OCI-M1 (cell line): Measurements from ENCODE around the gene DPYSL5.
"Not testable (repeated sequence)": the region's sequence is repeated elsewhere in the genome, so short reads cannot be mapped to it uniquely, and the experiment has no call there.

ENCODE experiments used
- DNase-seq: peaks from one replicate; lab custom pipeline; 2025; lab: John Stamatoyannopoulos, UW

DPYSL5 gene

GRCh38 chr2:26847655-26848335, at the start of gene DPYSL5:
Gene DPYSL5, plus strand, starts transcription at chr2:26848132. Its CDS starts 50,368 bp downstream, at chr2:26898500.
- DNase-seq, result no peak

GRCh38 chr2:26801328-26801727, 46.6 kb upstream of the DPYSL5 start:
- DNase-seq, result no peak

GRCh38 chr2:26801796-26802195, 46.1 kb upstream of the DPYSL5 start:
- no peak for DNase-seq

- no peak for DNase-seq
Measured at GRCh38 chr2:26805241-26805676, 42.7 kb upstream of the DPYSL5 start.

GRCh38 chr2:26807788-26808460, 40.0 kb upstream of the DPYSL5 start:
- DNase-seq, result no peak

- DNase-seq, result no peak
Measured at GRCh38 chr2:26809211-26809610, 38.7 kb upstream of the DPYSL5 start.

- peak; percentile 73 for DNase-seq
Measured at GRCh38 chr2:26809876-26810577, 37.9 kb upstream of the DPYSL5 start.

- no peak for DNase-seq
Measured at GRCh38 chr2:26811261-26811660, 36.7 kb upstream of the DPYSL5 start.

- no peak for DNase-seq
Measured at GRCh38 chr2:26811791-26812694, 35.9 kb upstream of the DPYSL5 start.

- DNase-seq, result no peak
Measured at GRCh38 chr2:26812731-26813130, 35.2 kb upstream of the DPYSL5 start.

GRCh38 chr2:26814072-26814765, 33.7 kb upstream of the DPYSL5 start:
- not testable (repeated sequence) for DNase-seq

GRCh38 chr2:26816893-26817292, 31.0 kb upstream of the DPYSL5 start:
- DNase-seq, result peak; percentile 70

- no peak for DNase-seq
Measured at GRCh38 chr2:26818255-26818654, 29.7 kb upstream of the DPYSL5 start.

GRCh38 chr2:26818972-26819371, 29.0 kb upstream of the DPYSL5 start:
- no peak for DNase-seq

GRCh38 chr2:26820932-26821331, 27.0 kb upstream of the DPYSL5 start:
- no peak for DNase-seq

- peak; percentile 20 for DNase-seq
Measured at GRCh38 chr2:26822877-26823276, 25.1 kb upstream of the DPYSL5 start.

- DNase-seq, result peak; percentile 55
Measured at GRCh38 chr2:26838121-26838906, 9.6 kb upstream of the DPYSL5 start.

- DNase-seq, result peak; percentile 41
Measured at GRCh38 chr2:26840937-26841610, 6.9 kb upstream of the DPYSL5 start.

- DNase-seq, result no peak
Measured at GRCh38 chr2:26843041-26843440, 4.9 kb upstream of the DPYSL5 start.

- no peak for DNase-seq
Measured at GRCh38 chr2:26845021-26845420, 2.9 kb upstream of the DPYSL5 start.
